Large intestine (tissue), 3 donors: Measurements from ENCODE around the gene MAP3K20. TPM values are rescaled to one million over a fixed set of nuclear protein-coding genes. Genes with fewer than 3 reads are reported as not detected.

ENCODE experiments used
- DNase-seq, 2 donors: peaks; one replicate each; pipeline versions ENCODE4 v3.0.0 to v3.0.0-alpha.2; 2013
- H3K27ac ChIP-seq: one replicate; pipeline ENCODE4 v1.5.1; 2013; ENCODE audit warnings: low read length
- H3K27me3 ChIP-seq: 2 replicates; pipeline ENCODE4 v1.6.1; 2013; ENCODE audit warnings: low read length; ENCODE audit not compliant: control insufficient read depth, insufficient read depth
- H3K36me3 ChIP-seq: 2 replicates; pipeline ENCODE4 v1.6.1; 2013; ENCODE audit warnings: low read length; ENCODE audit not compliant: control insufficient read depth, insufficient read depth
- H3K4me1 ChIP-seq: one replicate; pipeline ENCODE4 v1.6.1; 2013; ENCODE audit warnings: low read length; ENCODE audit not compliant: control insufficient read depth, insufficient read depth
- H3K4me3 ChIP-seq: one replicate; pipeline ENCODE4 v1.5.1; 2013; ENCODE audit warnings: low read length
- H3K9me3 ChIP-seq: one replicate; pipeline ENCODE4 v1.6.1; 2013; ENCODE audit warnings: mild to moderate bottlenecking, low read depth, low read length, moderate library complexity; ENCODE audit not compliant: control insufficient read depth
- WGBS: methylation state at CpG from one replicate; pipeline ENCODE4 v1.1.5; 2013; ENCODE audit warnings: low lambda C conversion rate; ENCODE audit not compliant: insufficient coverage; 5-methylcytosine and 5-hydroxymethylcytosine counted together
- polyA plus RNA-seq: library from polyadenylated mRNA; unstranded; fragments of 120-200 nt; gene quantifications from one replicate; pipeline ENCODE4 v1.2.1, GENCODE V29; 2013

Gene MAP3K20
- polyA plus RNA-seq, 1 donor, result 31.7 TPM

GRCh38 chr2:173099271-173099670 is 23.6 kb downstream of the MAP3K20 start:
- no peak overlapping the region for H3K4me3 ChIP-seq
- WGBS, result 93% methylated on average over 2 of the region's 2 CpGs
- H3K27me3 ChIP-seq, result no peaks in the 10 kb centered on the region
- no peaks in the 10 kb centered on the region for H3K9me3 ChIP-seq
- no peak overlapping the region for H3K27ac ChIP-seq
- peaks cover 5% of the 10 kb centered on the region for H3K36me3 ChIP-seq
- no peak for DNase-seq
- H3K4me1 ChIP-seq, result no peaks in the 10 kb centered on the region

- 100% methylated on average over 2 of the region's 2 CpGs for WGBS
- peaks cover 5% of the 10 kb centered on the region for H3K36me3 ChIP-seq
- no peaks in the 10 kb centered on the region for H3K4me1 ChIP-seq
- no peak overlapping the region for H3K27ac ChIP-seq
- no peak overlapping the region for H3K4me3 ChIP-seq
- no peaks in the 10 kb centered on the region for H3K27me3 ChIP-seq
- DNase-seq, result no peak
- no peaks in the 10 kb centered on the region for H3K9me3 ChIP-seq
Measured at GRCh38 chr2:173099804-173100203, 24.2 kb downstream of the MAP3K20 start.

- DNase-seq, result no peak
- H3K36me3 ChIP-seq, result peaks cover 5% of the 10 kb centered on the region
- no peak overlapping the region for H3K27ac ChIP-seq
- H3K9me3 ChIP-seq, result no peaks in the 10 kb centered on the region
- H3K27me3 ChIP-seq, result no peaks in the 10 kb centered on the region
- WGBS, result 100% methylated on average over 2 of the region's 3 CpGs
- H3K4me3 ChIP-seq, result no peak overlapping the region
- H3K4me1 ChIP-seq, result no peaks in the 10 kb centered on the region
Measured at GRCh38 chr2:173101687-173102086, 26.0 kb downstream of the MAP3K20 start.

- no CpG with 5 or more reads among the region's 1 CpG for WGBS
- H3K27ac ChIP-seq, result no peak overlapping the region
- H3K9me3 ChIP-seq, result no peaks in the 10 kb centered on the region
- no peak overlapping the region for H3K4me3 ChIP-seq
- H3K27me3 ChIP-seq, result no peaks in the 10 kb centered on the region
- peaks cover 2% of the 10 kb centered on the region for H3K36me3 ChIP-seq
- no peaks in the 10 kb centered on the region for H3K4me1 ChIP-seq
- DNase-seq, result no peak
Measured at GRCh38 chr2:173104156-173104555, 28.5 kb downstream of the MAP3K20 start.

GRCh38 chr2:173106959-173107628 is 31.4 kb downstream of the MAP3K20 start:
- Histone ChIP-seq H3K9me3 (no peaks in the 10 kb centered on the region), H3K36me3 (no peaks in the 10 kb centered on the region), H3K4me3 (no peak overlapping the region), H3K27me3 (no peaks in the 10 kb centered on the region), H3K4me1 (peaks cover 2% of the 10 kb centered on the region), H3K27ac (no peak overlapping the region)
- no peak for DNase-seq
- WGBS, result 100% methylated on average over 1 of the region's 8 CpGs

GRCh38 chr2:173107629-173108022 is 32.0 kb downstream of the MAP3K20 start:
- WGBS, result 93% methylated on average over 2 of the region's 6 CpGs
- DNase-seq, result no peak
- Histone ChIP-seq H3K27me3 (no peaks in the 10 kb centered on the region), H3K4me3 (no peak overlapping the region), H3K27ac (no peak overlapping the region), H3K36me3 (no peaks in the 10 kb centered on the region), H3K4me1 (peaks cover 2% of the 10 kb centered on the region), H3K9me3 (no peaks in the 10 kb centered on the region)

GRCh38 chr2:173109253-173110188 is 33.9 kb downstream of the MAP3K20 start:
- Histone ChIP-seq H3K4me3 (no peak overlapping the region), H3K36me3 (no peaks in the 10 kb centered on the region), H3K27ac (no peak overlapping the region), H3K9me3 (no peaks in the 10 kb centered on the region), H3K27me3 (no peaks in the 10 kb centered on the region), H3K4me1 (peaks cover 2% of the 10 kb centered on the region)
- DNase-seq, result peak in 1 of 2 donors; percentile 18
- 62% methylated on average over 4 of the region's 6 CpGs for WGBS

GRCh38 chr2:173117678-173118077 is 42.0 kb downstream of the MAP3K20 start:
- H3K4me1 ChIP-seq, result no peaks in the 10 kb centered on the region
- H3K27ac ChIP-seq, result no peak overlapping the region
- H3K27me3 ChIP-seq, result no peaks in the 10 kb centered on the region
- no peaks in the 10 kb centered on the region for H3K9me3 ChIP-seq
- DNase-seq, result no peak
- H3K4me3 ChIP-seq, result no peak overlapping the region
- H3K36me3 ChIP-seq, result no peaks in the 10 kb centered on the region

GRCh38 chr2:173118395-173118794 is 42.7 kb downstream of the MAP3K20 start:
- Histone ChIP-seq H3K27ac (no peak overlapping the region), H3K27me3 (no peaks in the 10 kb centered on the region), H3K9me3 (no peaks in the 10 kb centered on the region), H3K4me1 (no peaks in the 10 kb centered on the region), H3K36me3 (peaks cover 2% of the 10 kb centered on the region), H3K4me3 (no peak overlapping the region)
- no CpG with 5 or more reads among the region's 1 CpG for WGBS
- DNase-seq, result no peak

GRCh38 chr2:173119069-173119807 is 43.6 kb downstream of the MAP3K20 start:
- Histone ChIP-seq H3K36me3 (peaks cover 3% of the 10 kb centered on the region), H3K4me3 (no peak overlapping the region), H3K4me1 (no peaks in the 10 kb centered on the region), H3K9me3 (no peaks in the 10 kb centered on the region), H3K27ac (no peak overlapping the region), H3K27me3 (no peaks in the 10 kb centered on the region)
- no peak for DNase-seq
- WGBS, result no CpG with 5 or more reads among the region's 5 CpGs
